OCI-LY1 (cell line): ENCODE data around the gene DCDC1.

Source experiments
- H2AFZ ChIP-seq: fragments of 200-600 bp; sonication (generic), shearing (Covaris generic); 2 replicates; pipeline ENCODE4 v1.6.0; 2014; ENCODE audit warnings: antibody characterized with exemption, mild to moderate bottlenecking, low read length
- H3F3A ChIP-seq: fragments of 200-600 bp; sonication (generic), shearing (Covaris generic); 2 replicates; pipeline ENCODE4 v1.6.0; 2014; ENCODE audit warnings: mild to moderate bottlenecking, antibody characterized with exemption, low read length, moderate library complexity; ENCODE audit not compliant: insufficient read depth
- H3K27ac ChIP-seq: fragments of 200-600 bp; sonication (generic); 2 replicates; pipeline ENCODE4 v1.5.1; 2014; ENCODE audit warnings: low read length, mixed run types, mild to moderate bottlenecking, low read depth; ENCODE audit not compliant: poor library complexity, severe bottlenecking
- H3K27me3 ChIP-seq: fragments of 200-600 bp; sonication (generic); 2 replicates; pipeline ENCODE4 v1.6.0; 2014; ENCODE audit warnings: antibody characterized with exemption, mild to moderate bottlenecking, low read length, moderate library complexity; ENCODE audit not compliant: insufficient read depth
- H3K36me3 ChIP-seq: fragments of 200-600 bp; sonication (generic); 2 replicates; pipeline ENCODE4 v1.6.1; 2014; ENCODE audit warnings: mild to moderate bottlenecking, antibody characterized with exemption, low read length, moderate library complexity, mixed read lengths; ENCODE audit not compliant: insufficient read depth
- H3K4me1 ChIP-seq: fragments of 200-600 bp; sonication (generic); 2 replicates; pipeline ENCODE4 v1.5.1; 2014; ENCODE audit warnings: mild to moderate bottlenecking, low read length, moderate library complexity; ENCODE audit not compliant: insufficient read depth, severe bottlenecking
- H3K4me2 ChIP-seq: fragments of 200-600 bp; sonication (generic), shearing (Covaris generic); 2 replicates; pipeline ENCODE4 v1.6.1; 2014; ENCODE audit warnings: low read length
- H3K4me3 ChIP-seq: fragments of 200-600 bp; sonication (generic); 2 replicates; pipeline ENCODE4 v1.5.1; 2014; ENCODE audit warnings: low read length, low read depth, mild to moderate bottlenecking, mixed read lengths; ENCODE audit not compliant: poor library complexity, severe bottlenecking
- H3K79me2 ChIP-seq: fragments of 200-600 bp; shearing (Covaris generic); 2 replicates; pipeline ENCODE4 v1.6.1; 2016; ENCODE audit warnings: mixed run types, low read length, mixed read lengths; ENCODE audit not compliant: insufficient read depth
- H3K9ac ChIP-seq: fragments of 200-600 bp; sonication (generic), shearing (Covaris generic); 2 replicates; pipeline ENCODE4 v1.6.1; 2014; ENCODE audit warnings: mild to moderate bottlenecking, low read length, mixed read lengths
- H3K9me2 ChIP-seq: fragments of 200-600 bp; sonication (generic), shearing (Covaris generic); 2 replicates; pipeline ENCODE4 v1.6.1; 2014; ENCODE audit warnings: low read depth, mild to moderate bottlenecking, low read length, mixed read lengths
- H3K9me3 ChIP-seq: fragments of 200-600 bp; shearing (Covaris generic); 2 replicates; pipeline ENCODE4 v1.6.1; 2014; ENCODE audit warnings: low read length, mixed read lengths
- H4K20me1 ChIP-seq: fragments of 200-600 bp; sonication (generic), shearing (Covaris generic); 2 replicates; pipeline ENCODE4 v1.6.0; 2016; ENCODE audit warnings: mild to moderate bottlenecking, low read length; ENCODE audit not compliant: insufficient read depth
- CTCF ChIP-seq: fragments of 200-600 bp; sonication (generic), shearing (Covaris generic); IDR thresholded peaks from 2 replicates; pipeline ENCODE4 v1.5.1; 2017; ENCODE audit warnings: mild to moderate bottlenecking, antibody characterized with exemption, low read length, moderate library complexity, mixed read lengths
- EZH2 ChIP-seq: fragments of 200-600 bp; sonication (generic), shearing (Covaris generic); IDR thresholded peaks from 2 replicates; pipeline ENCODE4 v1.8.0; 2017; ENCODE audit warnings: borderline replicate concordance, mixed run types, mild to moderate bottlenecking, antibody characterized with exemption, low read length, moderate library complexity, mixed read lengths

Gene DCDC1

GRCh38 chr11:30861064-30861463 is 508.5 kb downstream of the DCDC1 start:
- Histone ChIP-seq H3K9me2 (no peaks in the 10 kb centered on the region), H2AFZ (no peak overlapping the region), H3K79me2 (no peaks in the 10 kb centered on the region), H3K36me3 (no peaks in the 10 kb centered on the region), H4K20me1 (no peaks in the 10 kb centered on the region), H3K9me3 (no peaks in the 10 kb centered on the region), H3K27me3 (no peaks in the 10 kb centered on the region), H3K9ac (no peak overlapping the region), H3K4me1 (no peaks in the 10 kb centered on the region), H3K27ac (no peak overlapping the region), H3K4me3 (no peak overlapping the region), H3K4me2 (no peak overlapping the region), H3F3A (no peaks in the 10 kb centered on the region)
- TF ChIP-seq EZH2, result no peak
- no peak for TF ChIP-seq CTCF

- Histone ChIP-seq H3K9ac (no peak overlapping the region), H3K36me3 (no peaks in the 10 kb centered on the region), H3K9me2 (no peaks in the 10 kb centered on the region), H3K27me3 (no peaks in the 10 kb centered on the region), H4K20me1 (no peaks in the 10 kb centered on the region), H3K4me2 (no peak overlapping the region), H3F3A (no peaks in the 10 kb centered on the region), H3K4me1 (no peaks in the 10 kb centered on the region), H3K4me3 (no peak overlapping the region), H2AFZ (no peak overlapping the region), H3K9me3 (no peaks in the 10 kb centered on the region), H3K27ac (no peak overlapping the region), H3K79me2 (no peaks in the 10 kb centered on the region)
- TF ChIP-seq CTCF (no peak), EZH2 (no peak)
Measured at GRCh38 chr11:30860146-30860545, 509.4 kb downstream of the DCDC1 start.

GRCh38 chr11:30859669-30860068 is 509.9 kb downstream of the DCDC1 start:
- H3K36me3 ChIP-seq, result no peaks in the 10 kb centered on the region
- H3K4me3 ChIP-seq, result no peak overlapping the region
- no peaks in the 10 kb centered on the region for H3F3A ChIP-seq
- no peaks in the 10 kb centered on the region for H3K4me1 ChIP-seq
- H4K20me1 ChIP-seq, result no peaks in the 10 kb centered on the region
- H2AFZ ChIP-seq, result no peak overlapping the region
- no peak overlapping the region for H3K27ac ChIP-seq
- no peaks in the 10 kb centered on the region for H3K9me3 ChIP-seq
- no peaks in the 10 kb centered on the region for H3K79me2 ChIP-seq
- no peaks in the 10 kb centered on the region for H3K9me2 ChIP-seq
- H3K4me2 ChIP-seq, result no peak overlapping the region
- no peak overlapping the region for H3K9ac ChIP-seq
- no peaks in the 10 kb centered on the region for H3K27me3 ChIP-seq
- TF ChIP-seq EZH2, result no peak
- TF ChIP-seq CTCF, result no peak
